ENCODE results near the gene LIMS1.
"Not testable (repeated sequence)": the region's sequence is repeated elsewhere in the genome, so short reads cannot be mapped to it uniquely, and the experiment has no call there.

Gene LIMS1

GRCh38 chr2:108654521-108655125, 120.4 kb downstream of the LIMS1 start:
- H3K27me3 ChIP-seq (ENCODE audit: low read depth, low read length); H3K27ac ChIP-seq (ENCODE audit: low read length); H2AFZ ChIP-seq (ENCODE audit: low read depth, low read length); H3K4me3 ChIP-seq (ENCODE audit: low read length); H3K9ac ChIP-seq (ENCODE audit: low read length); H3K9me3 ChIP-seq (ENCODE audit: insufficient read depth, low read length); H3K79me2 ChIP-seq (ENCODE audit: low read length); H3K4me2 ChIP-seq (ENCODE audit: low read length); H3K36me3 ChIP-seq (replicated peaks; ENCODE audit: low read depth, low read length); H4K20me1 ChIP-seq (ENCODE audit: insufficient read depth, low read length): not testable (repeated sequence)
- H3K4me1 ChIP-seq (ENCODE audit: low read length) = peaks cover 10% of the 10 kb centered on the region

GRCh38 chr2:108655270-108655669, 121.0 kb downstream of the LIMS1 start:
- H3K9me3 ChIP-seq (ENCODE audit: insufficient read depth, low read length); H3K9ac ChIP-seq (ENCODE audit: low read length); H3K4me2 ChIP-seq (ENCODE audit: low read length); H3K79me2 ChIP-seq (ENCODE audit: low read length); H4K20me1 ChIP-seq (ENCODE audit: insufficient read depth, low read length); H2AFZ ChIP-seq (ENCODE audit: low read depth, low read length); H3K27ac ChIP-seq (ENCODE audit: low read length); H3K4me3 ChIP-seq (ENCODE audit: low read length); H3K27me3 ChIP-seq (ENCODE audit: low read depth, low read length); H3K36me3 ChIP-seq (replicated peaks; ENCODE audit: low read depth, low read length): not testable (repeated sequence)
- H3K4me1 ChIP-seq (ENCODE audit: low read length) = peaks cover 10% of the 10 kb centered on the region

- H3K4me3 ChIP-seq (ENCODE audit: low read length); H3K27ac ChIP-seq (ENCODE audit: low read length); H3K27me3 ChIP-seq (ENCODE audit: low read depth, low read length): not testable (repeated sequence)
Observed at GRCh38 chr2:108656282-108656681, 122.0 kb downstream of the LIMS1 start.

GRCh38 chr2:108657517-108657916, 123.2 kb downstream of the LIMS1 start:
- not testable (repeated sequence) for H4K20me1 ChIP-seq (ENCODE audit: insufficient read depth, low read length); H3K79me2 ChIP-seq (ENCODE audit: low read length); H2AFZ ChIP-seq (ENCODE audit: low read depth, low read length); H3K9ac ChIP-seq (ENCODE audit: low read length); H3K27ac ChIP-seq (ENCODE audit: low read length); H3K4me3 ChIP-seq (ENCODE audit: low read length); H3K4me2 ChIP-seq (ENCODE audit: low read length); H3K27me3 ChIP-seq (ENCODE audit: low read depth, low read length); H3K36me3 ChIP-seq (replicated peaks; ENCODE audit: low read depth, low read length); H3K9me3 ChIP-seq (ENCODE audit: insufficient read depth, low read length)
- peaks cover 17% of the 10 kb centered on the region for H3K4me1 ChIP-seq (ENCODE audit: low read length)

More at GRCh38 chr2:108656282-108656681, 122.0 kb downstream of the LIMS1 start:
- not testable (repeated sequence) for H3K4me2 ChIP-seq (ENCODE audit: low read length); H3K36me3 ChIP-seq (replicated peaks; ENCODE audit: low read depth, low read length); H3K9ac ChIP-seq (ENCODE audit: low read length); H3K9me3 ChIP-seq (ENCODE audit: insufficient read depth, low read length); H2AFZ ChIP-seq (ENCODE audit: low read depth, low read length); H3K79me2 ChIP-seq (ENCODE audit: low read length); H4K20me1 ChIP-seq (ENCODE audit: insufficient read depth, low read length)
- peaks cover 10% of the 10 kb centered on the region for H3K4me1 ChIP-seq (ENCODE audit: low read length)

GRCh38 chr2:108658553-108658952, 124.3 kb downstream of the LIMS1 start:
- H3K9ac ChIP-seq (ENCODE audit: low read length); H3K79me2 ChIP-seq (ENCODE audit: low read length); H2AFZ ChIP-seq (ENCODE audit: low read depth, low read length); H3K27ac ChIP-seq (ENCODE audit: low read length); H3K4me3 ChIP-seq (ENCODE audit: low read length); H3K4me2 ChIP-seq (ENCODE audit: low read length); H3K36me3 ChIP-seq (replicated peaks; ENCODE audit: low read depth, low read length); H3K27me3 ChIP-seq (ENCODE audit: low read depth, low read length); H3K9me3 ChIP-seq (ENCODE audit: insufficient read depth, low read length); H4K20me1 ChIP-seq (ENCODE audit: insufficient read depth, low read length): not testable (repeated sequence)
- peaks cover 16% of the 10 kb centered on the region for H3K4me1 ChIP-seq (ENCODE audit: low read length)

- not testable (repeated sequence) for H3K4me3 ChIP-seq (ENCODE audit: low read length); H4K20me1 ChIP-seq (ENCODE audit: insufficient read depth, low read length); H3K9me3 ChIP-seq (ENCODE audit: insufficient read depth, low read length); H3K4me2 ChIP-seq (ENCODE audit: low read length); H3K79me2 ChIP-seq (ENCODE audit: low read length); H3K9ac ChIP-seq (ENCODE audit: low read length); H3K27ac ChIP-seq (ENCODE audit: low read length); H3K27me3 ChIP-seq (ENCODE audit: low read depth, low read length); H3K36me3 ChIP-seq (replicated peaks; ENCODE audit: low read depth, low read length); H2AFZ ChIP-seq (ENCODE audit: low read depth, low read length)
- H3K4me1 ChIP-seq (ENCODE audit: low read length) = peaks cover 16% of the 10 kb centered on the region
Observed at GRCh38 chr2:108661493-108661892, 127.2 kb downstream of the LIMS1 start.

- not testable (repeated sequence) for H4K20me1 ChIP-seq (ENCODE audit: insufficient read depth, low read length); H3K4me3 ChIP-seq (ENCODE audit: low read length); H3K36me3 ChIP-seq (replicated peaks; ENCODE audit: low read depth, low read length); H3K27me3 ChIP-seq (ENCODE audit: low read depth, low read length); H3K79me2 ChIP-seq (ENCODE audit: low read length); H2AFZ ChIP-seq (ENCODE audit: low read depth, low read length); H3K9me3 ChIP-seq (ENCODE audit: insufficient read depth, low read length); H3K9ac ChIP-seq (ENCODE audit: low read length); H3K27ac ChIP-seq (ENCODE audit: low read length)
- Histone ChIP-seq H3K4me1 (ENCODE audit: low read length) (peaks cover 16% of the 10 kb centered on the region), H3K4me2 (ENCODE audit: low read length) (peak overlapping the region; percentile 31; the same call in 1 of the 2 replicates)
Observed at GRCh38 chr2:108662207-108662612, 127.9 kb downstream of the LIMS1 start.

- H3K4me3 ChIP-seq (ENCODE audit: low read length); H3K27me3 ChIP-seq (ENCODE audit: low read depth, low read length); H4K20me1 ChIP-seq (ENCODE audit: insufficient read depth, low read length); H2AFZ ChIP-seq (ENCODE audit: low read depth, low read length); H3K4me2 ChIP-seq (ENCODE audit: low read length); H3K27ac ChIP-seq (ENCODE audit: low read length); H3K36me3 ChIP-seq (replicated peaks; ENCODE audit: low read depth, low read length); H3K9ac ChIP-seq (ENCODE audit: low read length); H3K9me3 ChIP-seq (ENCODE audit: insufficient read depth, low read length); H3K79me2 ChIP-seq (ENCODE audit: low read length): not testable (repeated sequence)
- peaks cover 16% of the 10 kb centered on the region for H3K4me1 ChIP-seq (ENCODE audit: low read length)
Observed at GRCh38 chr2:108663346-108663745, 129.1 kb downstream of the LIMS1 start.

GRCh38 chr2:108664089-108664488, 129.8 kb downstream of the LIMS1 start:
- not testable (repeated sequence) for H3K9ac ChIP-seq (ENCODE audit: low read length); H2AFZ ChIP-seq (ENCODE audit: low read depth, low read length); H3K4me2 ChIP-seq (ENCODE audit: low read length); H3K36me3 ChIP-seq (replicated peaks; ENCODE audit: low read depth, low read length); H3K79me2 ChIP-seq (ENCODE audit: low read length); H3K27ac ChIP-seq (ENCODE audit: low read length); H3K27me3 ChIP-seq (ENCODE audit: low read depth, low read length); H4K20me1 ChIP-seq (ENCODE audit: insufficient read depth, low read length); H3K4me3 ChIP-seq (ENCODE audit: low read length); H3K9me3 ChIP-seq (ENCODE audit: insufficient read depth, low read length)
- H3K4me1 ChIP-seq (ENCODE audit: low read length) = peaks cover 16% of the 10 kb centered on the region

- not testable (repeated sequence) for H3K4me3 ChIP-seq (ENCODE audit: low read length); H3K79me2 ChIP-seq (ENCODE audit: low read length); H3K4me2 ChIP-seq (ENCODE audit: low read length); H2AFZ ChIP-seq (ENCODE audit: low read depth, low read length); H3K36me3 ChIP-seq (replicated peaks; ENCODE audit: low read depth, low read length); H4K20me1 ChIP-seq (ENCODE audit: insufficient read depth, low read length); H3K9me3 ChIP-seq (ENCODE audit: insufficient read depth, low read length); H3K27me3 ChIP-seq (ENCODE audit: low read depth, low read length); H3K9ac ChIP-seq (ENCODE audit: low read length); H3K27ac ChIP-seq (ENCODE audit: low read length)
- peaks cover 16% of the 10 kb centered on the region for H3K4me1 ChIP-seq (ENCODE audit: low read length)
Observed at GRCh38 chr2:108664979-108665378, 130.7 kb downstream of the LIMS1 start.
